CD8-positive, alpha-beta memory T cell (primary cell): Measurements from ENCODE around the gene TOM1L2. TPM values are rescaled to one million over a fixed set of nuclear protein-coding genes. Genes with fewer than 3 reads are reported as not detected.

Source experiments
- CTCF ChIA-PET: fragments of 350-600 bp; sonication (Branson Sonifier 250); formaldehyde crosslinking; loops from one replicate; lab custom pipeline; 2021; ENCODE audit warnings: antibody characterized with exemption; lab: Charles Lee
- POLR2A ChIA-PET: fragments of 350-600 bp; sonication (Branson Sonifier 250); formaldehyde crosslinking; loops from one replicate; lab custom pipeline; 2021; ENCODE audit warnings: antibody characterized with exemption; lab: Charles Lee
- DNase-seq, 5 donors: peaks; one replicate each; pipeline versions ENCODE4 v3.0.0 to v3.0.0-alpha.2; 2020 to 2022; ENCODE audit warnings: mixed read lengths in 1 of 5
- H3K27ac ChIP-seq: one replicate; pipeline ENCODE4 v1.7.0; 2013; ENCODE audit warnings: low read depth, mild to moderate bottlenecking, low read length, moderate library complexity
- H3K27me3 ChIP-seq: 2 replicates; pipeline ENCODE4 v1.7.0; 2013; ENCODE audit warnings: low read length, mild to moderate bottlenecking; ENCODE audit not compliant: insufficient read depth, poor library complexity, severe bottlenecking
- H3K36me3 ChIP-seq: 2 replicates; pipeline ENCODE4 v1.7.0; 2013; ENCODE audit warnings: mild to moderate bottlenecking, low read length, moderate library complexity; ENCODE audit not compliant: insufficient read depth
- H3K4me1 ChIP-seq: 2 replicates; pipeline ENCODE4 v1.7.0; 2013; ENCODE audit warnings: mild to moderate bottlenecking, low read length, moderate library complexity; ENCODE audit not compliant: insufficient read depth
- H3K4me3 ChIP-seq: 2 replicates; pipeline ENCODE4 v1.7.0; 2013; ENCODE audit warnings: mild to moderate bottlenecking, low read length
- H3K9me3 ChIP-seq: 2 replicates; pipeline ENCODE4 v1.7.0; 2013; ENCODE audit warnings: mild to moderate bottlenecking, low read length
- H3K27ac Mint-ChIP-seq, 8 donors: one replicate each; pipeline ENCODE4 v1.8.0; 2020 to 2021; ENCODE audit warnings: mixed read lengths in 8 of 8, mild to moderate bottlenecking in 6 of 8, inconsistent platforms in 3 of 8, moderate library complexity in 3 of 8
- H3K27me3 Mint-ChIP-seq, 2 donors: one replicate each; pipeline ENCODE4 v1.8.0; 2020 to 2021; ENCODE audit warnings: mixed read lengths in 2 of 2, mild to moderate bottlenecking in 1 of 2, moderate library complexity in 1 of 2
- H3K36me3 Mint-ChIP-seq, 3 donors: one replicate each; pipeline ENCODE4 v1.8.0; 2020 to 2021; ENCODE audit warnings: mixed read lengths in 3 of 3, inconsistent platforms in 1 of 3, mild to moderate bottlenecking in 1 of 3
- H3K4me1 Mint-ChIP-seq, 3 donors: one replicate each; pipeline ENCODE4 v1.8.0; 2020 to 2021; ENCODE audit warnings: mixed read lengths in 3 of 3, inconsistent platforms in 1 of 3, mild to moderate bottlenecking in 1 of 3
- H3K4me3 Mint-ChIP-seq, 7 donors: one replicate each; pipeline ENCODE4 v1.8.0; 2020 to 2021; ENCODE audit warnings: mixed read lengths in 7 of 7, mild to moderate bottlenecking in 6 of 7, moderate library complexity in 4 of 7, inconsistent platforms in 2 of 7
- H3K9me3 Mint-ChIP-seq, 5 donors: one replicate each; pipeline ENCODE4 v1.8.0; 2020 to 2022; ENCODE audit warnings: mixed read lengths in 5 of 5, mild to moderate bottlenecking in 3 of 5, moderate library complexity in 2 of 5, inconsistent platforms in 1 of 5
- polyA plus RNA-seq: library from polyadenylated mRNA; unstranded; fragments of 300-500 nt; fragmentation: Illumina TruSeq; gene quantifications from one replicate; pipeline ENCODE4 v1.2.3, GENCODE V29; 2021
- total RNA-seq, 2 experiments: library from RNA; stranded (reverse); gene quantifications; one replicate each; pipeline ENCODE4 v1.2.3, GENCODE V29; 2021

Gene TOM1L2
- total and polyA plus RNA-seq, 3 experiments from 2014 or later, result 6.5 to 11.3 (median 10.0) TPM

DNA sequence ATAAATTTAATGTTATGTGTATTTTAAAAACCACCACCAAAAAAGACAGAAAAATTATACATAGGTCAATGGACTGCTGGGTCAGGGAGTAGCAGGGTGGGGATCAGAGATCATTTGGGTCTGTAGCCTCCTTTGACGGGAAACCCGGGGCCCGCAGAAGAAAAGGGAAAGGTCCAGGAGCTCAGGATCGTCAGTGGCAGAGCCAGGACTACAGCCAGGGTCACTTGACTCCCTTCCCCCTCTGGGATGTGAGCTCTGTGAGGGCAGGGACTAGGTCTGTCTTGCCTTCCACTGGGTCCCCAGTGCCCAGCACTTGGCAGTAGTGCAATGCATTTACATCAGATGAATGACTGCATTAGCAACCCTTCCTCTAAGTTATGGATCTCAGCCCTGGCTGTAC lies 62.1 kb downstream of the TOM1L2 start:
- no peak overlapping the region for H3K27ac Mint-ChIP-seq
- ChIA-PET POLR2A (no interaction called here), CTCF (no interaction called here)
- Histone ChIP-seq H3K27ac (no peak overlapping the region), H3K36me3 (no peaks in the 10 kb centered on the region), H3K27me3 (no peaks in the 10 kb centered on the region), H3K4me1 (no peaks in the 10 kb centered on the region), H3K9me3 (no peaks in the 10 kb centered on the region), H3K4me3 (no peak overlapping the region)
- no peak overlapping the region for H3K4me3 Mint-ChIP-seq
- no peaks in the 10 kb centered on the region for H3K27me3 Mint-ChIP-seq
- peaks cover 10 to 11% (median 11%) of the 10 kb centered on the region in 3 donors for H3K4me1 Mint-ChIP-seq
- DNase-seq, result no peak
- no peaks in the 10 kb centered on the region for H3K9me3 Mint-ChIP-seq
- H3K36me3 Mint-ChIP-seq, result peaks cover 7 to 22% (median 9%) of the 10 kb centered on the region in 3 donors

DNA sequence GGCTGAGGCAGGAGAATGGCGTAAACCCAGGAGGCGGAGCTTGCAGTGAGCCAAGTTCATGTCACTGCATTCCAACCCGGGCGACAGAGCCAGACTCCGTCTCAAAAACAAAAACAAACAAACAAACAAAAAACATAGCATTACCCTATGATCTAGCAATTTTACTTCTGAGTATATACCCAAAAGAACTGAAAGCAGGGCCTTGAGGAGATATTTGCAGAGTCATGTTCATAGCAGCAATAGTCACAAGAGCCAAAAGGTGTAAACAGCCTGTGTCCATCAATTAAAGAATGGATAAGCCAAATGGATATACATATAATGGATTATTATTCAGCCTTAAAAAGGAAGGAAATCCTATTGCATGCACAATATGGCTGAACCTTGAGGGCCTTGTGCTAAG lies 63.1 kb downstream of the TOM1L2 start:
- Mint-ChIP-seq H3K9me3 (no peaks in the 10 kb centered on the region), H3K27ac (no peak overlapping the region)
- CTCF ChIA-PET, result interaction anchor here (1.1 kb wide), 1 partner anchor 10 kb away, joined by 3 read pairs; no protein-coding TSS in a partner anchor

DNA sequence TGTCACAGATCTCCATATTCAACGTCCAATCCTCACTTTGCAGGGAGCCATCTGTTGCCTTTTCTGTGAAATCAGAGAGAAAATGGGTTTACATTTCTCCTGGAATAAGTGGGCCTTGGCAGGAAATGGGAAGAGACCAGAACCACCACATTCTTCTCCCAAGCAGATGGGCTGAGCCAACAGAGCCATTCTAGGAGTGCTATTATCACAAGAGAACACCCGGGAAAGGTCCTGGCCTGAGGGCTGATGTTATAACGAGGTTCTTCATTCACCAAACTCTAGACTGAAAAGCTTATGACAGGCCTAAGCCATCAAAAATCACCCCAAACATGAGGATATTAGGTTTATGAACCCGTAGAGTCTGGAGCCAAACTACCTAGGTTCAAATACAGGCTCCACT lies 64.7 kb downstream of the TOM1L2 start:
- CTCF ChIA-PET, result interaction anchor here (0.6 to 1.3 kb wide), 2 partner anchors 95 to 128 kb away, joined by 3 to 4 read pairs; no protein-coding TSS in a partner anchor
- H3K36me3 ChIP-seq, result no peaks in the 10 kb centered on the region
- no peaks in the 10 kb centered on the region for H3K9me3 ChIP-seq
- no peaks in the 10 kb centered on the region for H3K4me1 ChIP-seq
- peaks cover 7 to 31% (median 9%) of the 10 kb centered on the region in 3 donors for H3K36me3 Mint-ChIP-seq
- no peak overlapping the region for H3K4me3 Mint-ChIP-seq
- H3K27ac Mint-ChIP-seq, result no peak overlapping the region
- DNase-seq, result no peak
- no peaks in the 10 kb centered on the region for H3K4me1 Mint-ChIP-seq
- POLR2A ChIA-PET, result no interaction called here
- H3K4me3 ChIP-seq, result no peak overlapping the region
- no peak overlapping the region for H3K27ac ChIP-seq
- no peaks in the 10 kb centered on the region for H3K27me3 ChIP-seq
- no peaks in the 10 kb centered on the region for H3K9me3 Mint-ChIP-seq
- H3K27me3 Mint-ChIP-seq, result no peaks in the 10 kb centered on the region

More for the DNA sequence above, 63.1 kb downstream of the TOM1L2 start:
- Histone ChIP-seq H3K27me3 (no peaks in the 10 kb centered on the region), H3K27ac (no peak overlapping the region), H3K4me1 (no peaks in the 10 kb centered on the region), H3K4me3 (no peak overlapping the region), H3K36me3 (no peaks in the 10 kb centered on the region), H3K9me3 (no peaks in the 10 kb centered on the region)
- peaks cover 7 to 27% (median 9%) of the 10 kb centered on the region in 3 donors for H3K36me3 Mint-ChIP-seq
- H3K27me3 Mint-ChIP-seq, result no peaks in the 10 kb centered on the region
- POLR2A ChIA-PET, result no interaction called here
- no peak for DNase-seq
- no peak overlapping the region for H3K4me3 Mint-ChIP-seq
- peaks cover 3 to 6% (median 5%) of the 10 kb centered on the region in 3 donors for H3K4me1 Mint-ChIP-seq

DNA sequence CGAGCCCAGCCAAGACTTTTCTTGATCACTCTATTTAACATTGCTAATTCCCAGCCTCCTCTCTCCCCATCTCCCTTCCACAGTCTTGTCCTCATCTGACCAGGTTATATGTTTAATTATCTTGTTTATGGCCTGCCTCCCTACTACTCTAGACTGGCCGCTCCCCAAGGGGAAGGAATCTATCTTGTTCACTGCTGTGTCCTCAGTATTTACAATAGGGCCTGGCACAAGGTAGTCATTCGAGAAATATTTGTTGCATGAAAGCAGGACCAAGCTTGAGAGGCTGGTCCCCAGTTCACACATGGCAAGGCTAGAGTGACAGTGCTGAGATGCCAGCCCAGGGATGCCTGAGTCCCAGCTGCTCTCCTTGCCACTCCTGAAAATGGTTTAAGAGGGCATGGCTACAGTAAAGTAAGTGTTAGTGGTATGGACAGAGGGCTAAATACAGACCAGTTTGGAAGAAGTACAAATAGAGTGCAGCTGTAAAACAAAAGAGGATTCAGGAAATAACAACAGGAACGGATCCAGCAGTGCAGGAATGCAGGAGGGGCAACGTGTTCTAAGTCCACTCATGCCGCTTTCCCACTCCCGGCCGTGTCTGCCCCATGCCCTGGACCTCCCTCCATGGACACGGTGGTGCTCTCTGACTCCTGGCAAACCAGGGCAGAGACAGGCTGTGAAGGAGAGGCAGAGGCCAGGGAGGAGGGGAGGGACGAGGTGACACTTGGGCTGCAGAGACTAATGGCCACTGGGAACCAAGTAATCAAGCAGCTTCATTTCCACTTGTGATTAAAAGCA lies 65.6 kb downstream of the TOM1L2 start:
- Mint-ChIP-seq H3K4me1 (no peaks in the 10 kb centered on the region), H3K27ac (no peak overlapping the region), H3K9me3 (no peaks in the 10 kb centered on the region), H3K4me3 (no peak overlapping the region), H3K36me3 (peaks cover 7 to 34% (median 9%) of the 10 kb centered on the region in 3 donors), H3K27me3 (no peaks in the 10 kb centered on the region)
- Histone ChIP-seq H3K9me3 (no peaks in the 10 kb centered on the region), H3K27ac (no peak overlapping the region), H3K27me3 (no peaks in the 10 kb centered on the region), H3K36me3 (no peaks in the 10 kb centered on the region), H3K4me1 (no peaks in the 10 kb centered on the region), H3K4me3 (no peak overlapping the region)
- DNase-seq, result no peak
- POLR2A ChIA-PET, result interaction anchor here (0.6 kb wide), 1 partner anchor 1566 kb away, joined by 4 read pairs; no protein-coding TSS in a partner anchor
- CTCF ChIA-PET, result interaction anchor here (1.3 kb wide), 1 partner anchor 94 kb away, joined by 3 read pairs; no protein-coding TSS in a partner anchor

DNA sequence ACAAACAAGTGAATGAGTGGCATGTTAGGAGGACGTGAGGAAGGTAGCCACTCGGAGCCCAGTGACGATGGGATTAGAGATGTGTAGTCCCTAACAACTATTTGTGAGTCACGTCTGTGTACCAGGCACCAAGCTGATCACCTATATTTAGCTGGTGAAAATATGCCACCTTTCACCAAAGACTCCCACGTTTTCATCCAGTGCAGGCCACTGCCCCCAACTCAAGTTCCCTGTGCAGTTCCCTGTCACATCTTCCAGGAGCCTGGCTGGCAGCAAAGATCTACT lies 67.2 kb downstream of the TOM1L2 start:
- H3K9me3 Mint-ChIP-seq, result no peaks in the 10 kb centered on the region
- H3K27me3 Mint-ChIP-seq, result no peaks in the 10 kb centered on the region
- no peak for DNase-seq
- H3K27ac Mint-ChIP-seq, result no peak overlapping the region
- ChIA-PET POLR2A (no interaction called here), CTCF (no interaction called here)
- Histone ChIP-seq H3K27me3 (no peaks in the 10 kb centered on the region), H3K36me3 (no peaks in the 10 kb centered on the region), H3K4me1 (no peaks in the 10 kb centered on the region), H3K4me3 (no peak overlapping the region), H3K27ac (no peak overlapping the region), H3K9me3 (no peaks in the 10 kb centered on the region)
- peaks cover 8 to 39% (median 9%) of the 10 kb centered on the region in 3 donors for H3K36me3 Mint-ChIP-seq
- H3K4me1 Mint-ChIP-seq, result no peaks in the 10 kb centered on the region
- H3K4me3 Mint-ChIP-seq, result no peak overlapping the region

DNA sequence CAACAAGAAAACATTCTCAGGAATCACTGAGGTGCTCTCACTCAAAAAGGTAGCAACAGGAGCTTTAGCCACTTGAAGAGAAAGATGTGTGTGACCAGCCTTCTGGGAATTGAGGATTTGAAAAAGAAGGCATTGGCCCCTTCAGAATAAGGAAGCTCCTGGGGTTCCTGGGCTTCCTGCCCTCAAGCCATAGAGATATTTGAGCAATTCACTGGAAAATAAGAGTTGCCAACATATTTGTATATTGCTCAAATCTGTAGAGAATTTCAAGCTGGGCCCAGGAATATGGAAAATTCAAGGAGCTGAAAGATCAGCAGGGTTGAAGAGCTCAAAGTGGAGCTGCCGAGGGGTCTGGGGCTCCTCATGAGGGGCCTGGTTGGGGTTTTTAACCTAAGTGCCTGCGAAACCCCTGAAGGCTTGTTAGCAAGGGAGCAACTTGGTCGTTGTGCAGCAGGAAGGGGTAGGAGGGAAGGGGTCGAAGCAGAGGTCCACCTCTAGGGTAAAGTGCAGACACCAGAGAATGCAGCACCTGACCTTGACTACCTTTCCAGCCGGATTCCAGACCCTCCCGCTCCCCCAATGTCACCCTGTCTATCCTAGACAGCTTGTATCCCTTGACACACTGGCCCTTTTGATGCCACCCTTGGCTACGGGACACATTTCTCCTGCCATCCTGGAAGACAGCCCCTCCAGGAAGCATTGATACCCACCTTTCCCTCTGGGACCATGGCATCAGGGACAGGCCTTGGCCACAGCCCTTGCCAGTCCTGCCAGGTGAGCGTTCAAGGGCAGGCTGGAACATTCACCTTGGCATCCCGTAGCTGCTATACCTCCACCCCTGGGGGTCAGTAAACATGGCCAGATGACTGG lies 67.8 kb downstream of the TOM1L2 start:
- Mint-ChIP-seq H3K36me3 (peaks cover 8 to 40% (median 9%) of the 10 kb centered on the region in 3 donors), H3K9me3 (no peaks in the 10 kb centered on the region), H3K4me1 (no peaks in the 10 kb centered on the region), H3K4me3 (no peak overlapping the region), H3K27ac (no peak overlapping the region), H3K27me3 (no peaks in the 10 kb centered on the region)
- H3K27ac ChIP-seq, result no peak overlapping the region
- no peaks in the 10 kb centered on the region for H3K9me3 ChIP-seq
- no peaks in the 10 kb centered on the region for H3K4me1 ChIP-seq
- POLR2A ChIA-PET, result no interaction called here
- no peak for DNase-seq
- H3K27me3 ChIP-seq, result no peaks in the 10 kb centered on the region
- H3K4me3 ChIP-seq, result no peak overlapping the region
- CTCF ChIA-PET, result no interaction called here
- no peaks in the 10 kb centered on the region for H3K36me3 ChIP-seq

DNA sequence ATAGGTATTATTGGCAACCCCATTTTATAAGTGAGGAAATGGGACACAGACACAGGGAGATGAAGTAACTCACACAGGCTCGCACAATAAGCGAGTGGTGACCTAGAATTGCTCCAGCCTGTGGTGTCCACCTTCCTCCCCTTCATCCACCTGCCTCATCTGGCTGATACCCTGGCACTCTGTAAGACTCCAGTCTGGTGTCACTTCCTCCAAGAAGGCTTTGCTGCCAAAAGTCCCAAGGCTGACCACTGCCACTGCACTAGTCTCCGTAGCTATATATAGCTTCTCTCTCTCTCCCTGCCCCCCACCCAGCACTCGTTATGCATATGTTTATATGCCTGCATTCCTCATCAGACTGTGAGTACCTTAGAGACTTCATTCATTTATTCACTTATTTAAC lies 69.3 kb downstream of the TOM1L2 start:
- no peak overlapping the region for H3K27ac Mint-ChIP-seq
- H3K4me3 Mint-ChIP-seq, result no peak overlapping the region
- H3K4me1 ChIP-seq, result no peaks in the 10 kb centered on the region
- peaks cover 11% of the 10 kb centered on the region for H3K36me3 ChIP-seq
- ChIA-PET POLR2A (no interaction called here), CTCF (no interaction called here)
- H3K9me3 Mint-ChIP-seq, result no peaks in the 10 kb centered on the region
- H3K27me3 Mint-ChIP-seq, result no peaks in the 10 kb centered on the region
- H3K27ac ChIP-seq, result no peak overlapping the region
- no peaks in the 10 kb centered on the region for H3K9me3 ChIP-seq
- peaks cover 0 to 4% (median 0%) of the 10 kb centered on the region in 3 donors for H3K4me1 Mint-ChIP-seq
- no peak overlapping the region for H3K4me3 ChIP-seq
- peaks cover 9 to 54% (median 13%) of the 10 kb centered on the region in 3 donors for H3K36me3 Mint-ChIP-seq
- no peaks in the 10 kb centered on the region for H3K27me3 ChIP-seq
- DNase-seq, result no peak

DNA sequence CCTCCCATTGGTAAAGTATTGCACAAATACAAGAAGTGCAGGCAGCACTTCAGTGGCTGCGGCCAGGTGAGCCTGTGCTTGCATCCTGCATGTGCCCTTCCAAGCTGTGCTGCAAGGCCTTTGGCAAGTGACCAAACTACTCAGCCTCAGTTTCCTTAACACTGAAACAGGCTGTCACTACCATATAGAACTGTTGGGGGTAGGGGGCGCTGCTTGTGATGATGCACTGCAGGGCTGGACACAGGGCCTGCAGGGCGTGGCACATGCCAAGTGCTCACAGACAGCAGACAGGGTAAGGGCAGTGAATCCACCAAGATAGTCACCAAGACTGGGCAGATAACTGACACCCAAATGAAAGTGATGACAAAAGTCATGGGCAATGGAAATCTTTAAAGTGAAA lies 69.8 kb downstream of the TOM1L2 start:
- Histone ChIP-seq H3K9me3 (no peaks in the 10 kb centered on the region), H3K4me3 (no peak overlapping the region), H3K36me3 (peaks cover 11% of the 10 kb centered on the region), H3K27ac (no peak overlapping the region), H3K27me3 (no peaks in the 10 kb centered on the region), H3K4me1 (no peaks in the 10 kb centered on the region)
- POLR2A ChIA-PET, result no interaction called here
- H3K27me3 Mint-ChIP-seq, result no peaks in the 10 kb centered on the region
- H3K4me3 Mint-ChIP-seq, result no peak overlapping the region
- DNase-seq, result no peak
- H3K27ac Mint-ChIP-seq, result no peak overlapping the region
- H3K9me3 Mint-ChIP-seq, result no peaks in the 10 kb centered on the region
- peaks cover 9 to 56% (median 13%) of the 10 kb centered on the region in 3 donors for H3K36me3 Mint-ChIP-seq
- CTCF ChIA-PET, result no interaction called here
- H3K4me1 Mint-ChIP-seq, result peaks cover 0 to 7% (median 2%) of the 10 kb centered on the region in 3 donors
